ENCODE measurements around the gene SLC15A4.

SLC15A4 gene

DNA sequence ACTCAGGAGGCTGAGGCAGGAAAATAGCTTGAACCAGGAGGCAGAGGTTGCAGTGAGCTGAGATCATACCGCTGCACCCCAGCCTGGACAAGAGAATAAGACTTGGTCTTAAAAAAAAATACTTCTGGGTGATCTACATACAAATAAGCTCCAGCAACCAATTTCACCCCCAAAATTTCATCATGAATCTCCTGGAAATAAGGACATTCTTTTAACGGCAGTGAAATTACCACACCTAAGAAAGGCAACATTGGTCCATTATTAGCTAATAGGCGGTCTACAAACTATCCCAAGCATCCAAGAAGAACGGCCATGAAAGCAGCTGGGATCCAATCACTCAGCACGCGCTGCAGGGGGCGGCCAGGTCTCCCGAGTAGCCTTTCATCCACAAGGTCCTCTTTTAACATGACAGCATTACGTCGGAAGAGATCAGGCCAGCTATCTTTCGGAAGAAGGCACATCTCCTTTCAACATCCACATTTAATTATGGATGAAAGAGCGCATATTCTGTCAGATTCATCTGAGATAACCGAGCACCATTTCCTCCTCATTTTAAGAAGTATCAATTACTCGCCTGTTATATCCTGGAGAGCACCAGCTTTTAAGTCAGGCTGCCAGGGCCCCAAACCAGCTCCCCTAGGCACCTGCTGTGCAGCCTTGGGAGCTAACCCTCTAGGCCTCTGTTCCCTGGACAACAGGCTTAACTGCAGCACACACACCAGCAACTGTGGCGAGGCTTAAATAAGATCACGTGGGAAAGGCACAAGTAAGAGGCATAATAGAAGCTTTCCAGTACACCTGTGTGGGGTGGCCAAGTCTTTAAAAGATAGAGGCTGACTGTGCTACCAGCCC, 4.2 kb downstream of the SLC15A4 start:
- no peak overlapping the region for H3K27ac ChIP-seq (replicated peaks)
- H3K4me3 ChIP-seq (replicated peaks; ENCODE audit: insufficient read depth, low read length) = no peak overlapping the region
- H3K27me3 ChIP-seq (ENCODE audit: insufficient read depth, poor library complexity, severe bottlenecking) = no peaks in the 10 kb centered on the region
- no peak for DNase-seq (ENCODE audit: low read depth in 1 of 2, low spot score in 1 of 2)
- TF ChIP-seq GABPA (IDR thresholded peaks at IDR 0.05; ENCODE audit: low read depth) (no peak), POLR2AphosphoS5 (IDR thresholded peaks at IDR 0.05; ENCODE audit: low read depth) (no peak), SPI1 (IDR thresholded peaks at IDR 0.05; ENCODE audit: borderline replicate concordance, low read depth) (no peak)
- TF ChIP-seq, protein P1, sequence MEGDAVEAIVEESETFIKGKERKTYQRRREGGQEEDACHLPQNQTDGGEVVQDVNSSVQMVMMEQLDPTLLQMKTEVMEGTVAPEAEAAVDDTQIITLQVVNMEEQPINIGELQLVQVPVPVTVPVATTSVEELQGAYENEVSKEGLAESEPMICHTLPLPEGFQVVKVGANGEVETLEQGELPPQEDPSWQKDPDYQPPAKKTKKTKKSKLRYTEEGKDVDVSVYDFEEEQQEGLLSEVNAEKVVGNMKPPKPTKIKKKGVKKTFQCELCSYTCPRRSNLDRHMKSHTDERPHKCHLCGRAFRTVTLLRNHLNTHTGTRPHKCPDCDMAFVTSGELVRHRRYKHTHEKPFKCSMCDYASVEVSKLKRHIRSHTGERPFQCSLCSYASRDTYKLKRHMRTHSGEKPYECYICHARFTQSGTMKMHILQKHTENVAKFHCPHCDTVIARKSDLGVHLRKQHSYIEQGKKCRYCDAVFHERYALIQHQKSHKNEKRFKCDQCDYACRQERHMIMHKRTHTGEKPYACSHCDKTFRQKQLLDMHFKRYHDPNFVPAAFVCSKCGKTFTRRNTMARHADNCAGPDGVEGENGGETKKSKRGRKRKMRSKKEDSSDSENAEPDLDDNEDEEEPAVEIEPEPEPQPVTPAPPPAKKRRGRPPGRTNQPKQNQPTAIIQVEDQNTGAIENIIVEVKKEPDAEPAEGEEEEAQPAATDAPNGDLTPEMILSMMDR (IDR thresholded peaks at IDR 0.05; ENCODE audit: insufficient read depth, low read length) = no peak
- TF ChIP-seq, protein P2, sequence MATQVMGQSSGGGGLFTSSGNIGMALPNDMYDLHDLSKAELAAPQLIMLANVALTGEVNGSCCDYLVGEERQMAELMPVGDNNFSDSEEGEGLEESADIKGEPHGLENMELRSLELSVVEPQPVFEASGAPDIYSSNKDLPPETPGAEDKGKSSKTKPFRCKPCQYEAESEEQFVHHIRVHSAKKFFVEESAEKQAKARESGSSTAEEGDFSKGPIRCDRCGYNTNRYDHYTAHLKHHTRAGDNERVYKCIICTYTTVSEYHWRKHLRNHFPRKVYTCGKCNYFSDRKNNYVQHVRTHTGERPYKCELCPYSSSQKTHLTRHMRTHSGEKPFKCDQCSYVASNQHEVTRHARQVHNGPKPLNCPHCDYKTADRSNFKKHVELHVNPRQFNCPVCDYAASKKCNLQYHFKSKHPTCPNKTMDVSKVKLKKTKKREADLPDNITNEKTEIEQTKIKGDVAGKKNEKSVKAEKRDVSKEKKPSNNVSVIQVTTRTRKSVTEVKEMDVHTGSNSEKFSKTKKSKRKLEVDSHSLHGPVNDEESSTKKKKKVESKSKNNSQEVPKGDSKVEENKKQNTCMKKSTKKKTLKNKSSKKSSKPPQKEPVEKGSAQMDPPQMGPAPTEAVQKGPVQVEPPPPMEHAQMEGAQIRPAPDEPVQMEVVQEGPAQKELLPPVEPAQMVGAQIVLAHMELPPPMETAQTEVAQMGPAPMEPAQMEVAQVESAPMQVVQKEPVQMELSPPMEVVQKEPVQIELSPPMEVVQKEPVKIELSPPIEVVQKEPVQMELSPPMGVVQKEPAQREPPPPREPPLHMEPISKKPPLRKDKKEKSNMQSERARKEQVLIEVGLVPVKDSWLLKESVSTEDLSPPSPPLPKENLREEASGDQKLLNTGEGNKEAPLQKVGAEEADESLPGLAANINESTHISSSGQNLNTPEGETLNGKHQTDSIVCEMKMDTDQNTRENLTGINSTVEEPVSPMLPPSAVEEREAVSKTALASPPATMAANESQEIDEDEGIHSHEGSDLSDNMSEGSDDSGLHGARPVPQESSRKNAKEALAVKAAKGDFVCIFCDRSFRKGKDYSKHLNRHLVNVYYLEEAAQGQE (IDR thresholded peaks at IDR 0.05; ENCODE audit: insufficient replicate concordance, low read depth) = no peak

DNA sequence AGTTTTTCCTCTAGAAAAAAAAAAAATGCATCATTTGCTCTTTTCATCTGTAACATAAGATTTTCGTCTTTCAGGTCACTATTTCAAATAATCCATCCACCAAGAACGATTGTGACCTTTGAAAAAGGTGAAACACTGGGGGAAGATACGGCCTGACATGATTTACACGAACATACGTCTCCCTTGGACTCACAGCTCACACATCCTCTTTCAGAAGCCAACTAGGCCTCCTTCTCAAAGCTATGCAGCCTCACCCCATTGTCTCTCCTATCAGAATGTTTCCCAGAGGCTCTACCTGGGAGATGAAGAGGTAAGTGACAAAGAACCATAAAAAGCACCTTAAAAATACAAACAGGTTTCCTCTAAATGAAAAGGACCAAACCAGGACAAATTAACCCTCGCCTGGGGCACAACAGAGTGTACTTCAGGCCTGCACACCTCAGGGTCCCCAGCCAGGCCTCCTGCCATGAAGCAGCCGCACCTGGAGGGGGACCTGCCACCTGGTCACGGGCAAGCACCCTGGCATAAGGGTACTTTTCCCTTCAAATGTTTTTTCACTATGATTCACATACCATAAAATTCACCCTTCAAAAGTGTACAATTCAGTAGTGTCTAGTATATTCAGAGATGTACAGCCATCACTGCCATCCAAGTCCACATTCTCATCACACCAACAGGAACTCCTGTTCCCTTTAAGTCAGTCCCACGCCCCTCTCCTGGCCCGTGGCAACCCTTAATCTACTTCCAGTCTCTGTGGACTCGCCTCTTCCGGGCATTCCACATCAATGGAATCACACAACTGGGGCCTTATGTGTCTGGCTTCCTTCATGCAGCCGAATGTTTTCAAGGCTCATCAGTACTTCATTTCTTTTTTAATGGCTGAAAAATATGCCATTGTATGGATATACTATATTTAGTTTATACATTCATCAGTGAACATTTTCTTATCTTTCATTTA, 5.4 kb downstream of the SLC15A4 start:
- no peaks in the 10 kb centered on the region for H3K27me3 ChIP-seq (ENCODE audit: insufficient read depth, poor library complexity, severe bottlenecking)
- no peak overlapping the region for H3K4me3 ChIP-seq (replicated peaks; ENCODE audit: insufficient read depth, low read length)
- TF ChIP-seq, protein P2 (IDR thresholded peaks at IDR 0.05; ENCODE audit: insufficient replicate concordance, low read depth) = no peak
- TF ChIP-seq GABPA (IDR thresholded peaks at IDR 0.05; ENCODE audit: low read depth) (no peak), SPI1 (IDR thresholded peaks at IDR 0.05; ENCODE audit: borderline replicate concordance, low read depth) (no peak)
- no peak overlapping the region for H3K27ac ChIP-seq (replicated peaks)
- DNase-seq (ENCODE audit: low read depth in 1 of 2, low spot score in 1 of 2) = no peak

DNA sequence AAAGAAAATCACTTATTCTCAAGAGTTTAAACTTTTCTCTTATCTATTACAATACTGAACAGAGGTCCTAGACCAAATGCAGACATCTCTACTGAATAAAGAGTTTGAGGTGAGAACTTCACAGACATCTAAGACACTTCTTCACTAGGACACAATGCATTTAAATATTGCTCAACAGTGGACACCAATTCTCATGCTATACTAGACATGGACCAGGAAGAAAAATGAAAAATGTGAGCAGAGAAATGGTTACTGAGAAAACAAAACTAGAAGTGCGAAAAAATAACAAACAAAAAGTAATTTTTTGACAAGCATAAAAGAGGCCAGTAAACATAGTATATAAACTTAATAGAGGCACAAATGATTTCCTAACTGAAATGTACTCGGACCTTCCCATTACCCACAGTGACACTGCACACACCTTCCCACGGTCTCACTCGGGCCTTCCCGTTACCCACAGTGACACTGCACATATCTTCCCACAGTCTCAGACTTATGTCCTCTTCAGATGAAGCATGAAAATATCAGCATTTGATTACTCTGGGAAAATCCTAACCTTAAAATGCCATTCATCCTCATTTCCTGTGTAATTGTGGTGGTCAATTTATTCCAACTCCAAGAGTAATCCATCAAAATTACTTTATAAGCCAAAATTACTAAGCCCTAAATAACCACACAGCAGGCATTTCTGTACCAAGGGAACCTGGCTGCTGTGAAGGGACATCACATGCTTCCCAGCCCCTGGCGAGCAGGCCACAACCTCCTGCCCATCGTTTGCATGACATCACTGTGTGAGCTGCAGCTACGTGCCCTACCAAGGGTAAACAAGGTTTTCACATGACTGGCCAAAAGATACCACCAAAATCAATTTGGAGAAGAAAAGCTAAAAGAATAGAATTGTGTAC, 6.4 kb downstream of the SLC15A4 start:
- Histone ChIP-seq H3K27ac (replicated peaks) (no peak overlapping the region), H3K4me3 (replicated peaks; ENCODE audit: insufficient read depth, low read length) (no peak overlapping the region), H3K27me3 (ENCODE audit: insufficient read depth, poor library complexity, severe bottlenecking) (no peaks in the 10 kb centered on the region)
- no peak for DNase-seq (ENCODE audit: low read depth in 1 of 2, low spot score in 1 of 2)
- TF ChIP-seq SPI1 (IDR thresholded peaks at IDR 0.05; ENCODE audit: borderline replicate concordance, low read depth) (no peak), GABPA (IDR thresholded peaks at IDR 0.05; ENCODE audit: low read depth) (no peak), POLR2AphosphoS5 (IDR thresholded peaks at IDR 0.05; ENCODE audit: low read depth) (no peak)
- TF ChIP-seq, protein P1 (IDR thresholded peaks at IDR 0.05; ENCODE audit: insufficient read depth, low read length) = no peak
- TF ChIP-seq, protein P2 (IDR thresholded peaks at IDR 0.05; ENCODE audit: insufficient replicate concordance, low read depth) = no peak
